ENCODE measurements around the gene MYO10.

Gene MYO10

GRCh38 chr5:16690243-16690852, 245.7 kb downstream of the MYO10 start:
- Histone ChIP-seq H3K36me3 (ENCODE audit: insufficient read depth, low read length) (peaks cover 75% of the 10 kb centered on the region), H3K4me1 (ENCODE audit: insufficient read depth, low read length) (no peaks in the 10 kb centered on the region), H3K27me3 (ENCODE audit: insufficient read depth, low read length) (no peaks in the 10 kb centered on the region), H3K4me3 (ENCODE audit: low read length) (no peak overlapping the region), H2AFZ (ENCODE audit: low read depth, low read length) (no peak overlapping the region), H3K9me3 (ENCODE audit: low read length) (no peaks in the 10 kb centered on the region)

GRCh38 chr5:16687898-16688297, 248.2 kb downstream of the MYO10 start:
- no peaks in the 10 kb centered on the region for H3K4me1 ChIP-seq (ENCODE audit: insufficient read depth, low read length)
- no peaks in the 10 kb centered on the region for H3K9me3 ChIP-seq (ENCODE audit: low read length)
- H2AFZ ChIP-seq (ENCODE audit: low read depth, low read length) = no peak overlapping the region
- no peaks in the 10 kb centered on the region for H3K27me3 ChIP-seq (ENCODE audit: insufficient read depth, low read length)
- H3K36me3 ChIP-seq (ENCODE audit: insufficient read depth, low read length) = peaks cover 72% of the 10 kb centered on the region
- H3K4me3 ChIP-seq (ENCODE audit: low read length) = no peak overlapping the region

- H3K27me3 ChIP-seq (ENCODE audit: insufficient read depth, low read length) = no peaks in the 10 kb centered on the region
- H2AFZ ChIP-seq (ENCODE audit: low read depth, low read length) = no peak overlapping the region
- H3K36me3 ChIP-seq (ENCODE audit: insufficient read depth, low read length) = peaks cover 87% of the 10 kb centered on the region
- H3K4me1 ChIP-seq (ENCODE audit: insufficient read depth, low read length) = no peaks in the 10 kb centered on the region
- H3K4me3 ChIP-seq (ENCODE audit: low read length) = no peak overlapping the region
- H3K9me3 ChIP-seq (ENCODE audit: low read length) = no peaks in the 10 kb centered on the region
These were observed 251.0 kb downstream of the MYO10 start for GRCh38 chr5:16685069-16685468.

GRCh38 chr5:16681876-16682275, 254.2 kb downstream of the MYO10 start:
- H3K4me1 ChIP-seq (ENCODE audit: insufficient read depth, low read length) = no peaks in the 10 kb centered on the region
- no peak overlapping the region for H2AFZ ChIP-seq (ENCODE audit: low read depth, low read length)
- H3K27me3 ChIP-seq (ENCODE audit: insufficient read depth, low read length) = no peaks in the 10 kb centered on the region
- peaks cover 81% of the 10 kb centered on the region for H3K36me3 ChIP-seq (ENCODE audit: insufficient read depth, low read length)
- H3K4me3 ChIP-seq (ENCODE audit: low read length) = no peak overlapping the region
- no peaks in the 10 kb centered on the region for H3K9me3 ChIP-seq (ENCODE audit: low read length)

GRCh38 chr5:16679863-16680262, 256.2 kb downstream of the MYO10 start:
- peaks cover 83% of the 10 kb centered on the region for H3K36me3 ChIP-seq (ENCODE audit: insufficient read depth, low read length)
- no peaks in the 10 kb centered on the region for H3K27me3 ChIP-seq (ENCODE audit: insufficient read depth, low read length)
- H3K4me1 ChIP-seq (ENCODE audit: insufficient read depth, low read length) = no peaks in the 10 kb centered on the region
- no peak overlapping the region for H3K4me3 ChIP-seq (ENCODE audit: low read length)
- no peaks in the 10 kb centered on the region for H3K9me3 ChIP-seq (ENCODE audit: low read length)
- H2AFZ ChIP-seq (ENCODE audit: low read depth, low read length) = no peak overlapping the region

- peaks cover 85% of the 10 kb centered on the region for H3K36me3 ChIP-seq (ENCODE audit: insufficient read depth, low read length)
- no peaks in the 10 kb centered on the region for H3K9me3 ChIP-seq (ENCODE audit: low read length)
- H3K4me3 ChIP-seq (ENCODE audit: low read length) = no peak overlapping the region
- no peaks in the 10 kb centered on the region for H3K4me1 ChIP-seq (ENCODE audit: insufficient read depth, low read length)
- H2AFZ ChIP-seq (ENCODE audit: low read depth, low read length) = no peak overlapping the region
- H3K27me3 ChIP-seq (ENCODE audit: insufficient read depth, low read length) = no peaks in the 10 kb centered on the region
These were observed 256.9 kb downstream of the MYO10 start for GRCh38 chr5:16679190-16679589.

GRCh38 chr5:16675806-16676205, 260.3 kb downstream of the MYO10 start:
- Histone ChIP-seq H3K9me3 (ENCODE audit: low read length) (no peaks in the 10 kb centered on the region), H2AFZ (ENCODE audit: low read depth, low read length) (no peak overlapping the region), H3K36me3 (ENCODE audit: insufficient read depth, low read length) (peaks cover 83% of the 10 kb centered on the region), H3K4me1 (ENCODE audit: insufficient read depth, low read length) (no peaks in the 10 kb centered on the region), H3K4me3 (ENCODE audit: low read length) (no peak overlapping the region), H3K27me3 (ENCODE audit: insufficient read depth, low read length) (no peaks in the 10 kb centered on the region)

GRCh38 chr5:16674750-16675149, 261.3 kb downstream of the MYO10 start:
- Histone ChIP-seq H3K4me1 (ENCODE audit: insufficient read depth, low read length) (no peaks in the 10 kb centered on the region), H2AFZ (ENCODE audit: low read depth, low read length) (no peak overlapping the region), H3K4me3 (ENCODE audit: low read length) (no peak overlapping the region), H3K27me3 (ENCODE audit: insufficient read depth, low read length) (no peaks in the 10 kb centered on the region), H3K36me3 (ENCODE audit: insufficient read depth, low read length) (peaks cover 79% of the 10 kb centered on the region), H3K9me3 (ENCODE audit: low read length) (no peaks in the 10 kb centered on the region)

GRCh38 chr5:16673241-16674201, 262.6 kb downstream of the MYO10 start:
- H3K27me3 ChIP-seq (ENCODE audit: insufficient read depth, low read length) = no peaks in the 10 kb centered on the region
- no peaks in the 10 kb centered on the region for H3K9me3 ChIP-seq (ENCODE audit: low read length)
- H3K4me3 ChIP-seq (ENCODE audit: low read length) = no peak overlapping the region
- no peak overlapping the region for H2AFZ ChIP-seq (ENCODE audit: low read depth, low read length)
- H3K36me3 ChIP-seq (ENCODE audit: insufficient read depth, low read length) = peaks cover 73% of the 10 kb centered on the region
- H3K4me1 ChIP-seq (ENCODE audit: insufficient read depth, low read length) = no peaks in the 10 kb centered on the region

- no peaks in the 10 kb centered on the region for H3K27me3 ChIP-seq (ENCODE audit: insufficient read depth, low read length)
- no peaks in the 10 kb centered on the region for H3K9me3 ChIP-seq (ENCODE audit: low read length)
- H3K4me3 ChIP-seq (ENCODE audit: low read length) = no peak overlapping the region
- no peak overlapping the region for H2AFZ ChIP-seq (ENCODE audit: low read depth, low read length)
- H3K36me3 ChIP-seq (ENCODE audit: insufficient read depth, low read length) = peaks cover 84% of the 10 kb centered on the region
- H3K4me1 ChIP-seq (ENCODE audit: insufficient read depth, low read length) = no peaks in the 10 kb centered on the region
These were observed 264.9 kb downstream of the MYO10 start for GRCh38 chr5:16671208-16671607.

GRCh38 chr5:16669776-16670175, 266.3 kb downstream of the MYO10 start:
- Histone ChIP-seq H3K27me3 (ENCODE audit: insufficient read depth, low read length) (no peaks in the 10 kb centered on the region), H3K36me3 (ENCODE audit: insufficient read depth, low read length) (peaks cover 81% of the 10 kb centered on the region), H3K4me3 (ENCODE audit: low read length) (no peak overlapping the region), H2AFZ (ENCODE audit: low read depth, low read length) (no peak overlapping the region), H3K9me3 (ENCODE audit: low read length) (no peaks in the 10 kb centered on the region), H3K4me1 (ENCODE audit: insufficient read depth, low read length) (no peaks in the 10 kb centered on the region)

GRCh38 chr5:16668631-16669030, 267.5 kb downstream of the MYO10 start:
- Histone ChIP-seq H2AFZ (ENCODE audit: low read depth, low read length) (no peak overlapping the region), H3K36me3 (ENCODE audit: insufficient read depth, low read length) (peaks cover 83% of the 10 kb centered on the region), H3K9me3 (ENCODE audit: low read length) (no peaks in the 10 kb centered on the region), H3K4me1 (ENCODE audit: insufficient read depth, low read length) (no peaks in the 10 kb centered on the region), H3K27me3 (ENCODE audit: insufficient read depth, low read length) (no peaks in the 10 kb centered on the region), H3K4me3 (ENCODE audit: low read length) (no peak overlapping the region)

- Histone ChIP-seq H3K4me3 (ENCODE audit: low read length) (no peak overlapping the region), H3K27me3 (ENCODE audit: insufficient read depth, low read length) (no peaks in the 10 kb centered on the region), H3K36me3 (ENCODE audit: insufficient read depth, low read length) (peaks cover 81% of the 10 kb centered on the region), H3K4me1 (ENCODE audit: insufficient read depth, low read length) (no peaks in the 10 kb centered on the region), H3K9me3 (ENCODE audit: low read length) (no peaks in the 10 kb centered on the region), H2AFZ (ENCODE audit: low read depth, low read length) (no peak overlapping the region)
These were observed 267.9 kb downstream of the MYO10 start for GRCh38 chr5:16668194-16668593.

Measured in neuron (in vitro differentiated cells).